ENCODE results near the gene TMCC3.

Gene TMCC3

GRCh38 chr12:94623161-94623920 is 27.0 kb downstream of the TMCC3 start:
- no peak for TF ChIP-seq FOXP2 (optimal IDR thresholded peaks at IDR 0.05; ENCODE audit: borderline replicate concordance, extremely low read depth, extremely low read length, insufficient read depth)
- TF ChIP-seq TAF1 (IDR thresholded peaks at IDR 0.05; ENCODE audit: borderline replicate concordance, insufficient read depth, low read length) = no peak
- no peak for TF ChIP-seq SIN3A (IDR thresholded peaks at IDR 0.05; ENCODE audit: borderline replicate concordance, insufficient read depth, low read length)
- no peak for TF ChIP-seq POLR2AphosphoS5 (IDR thresholded peaks at IDR 0.05; ENCODE audit: low read depth, low read length)
- TF ChIP-seq REST (IDR thresholded peaks at IDR 0.05; ENCODE audit: insufficient read depth in 1 of 2, low read depth in 2 of 2, low read length in 2 of 2) = no peak

DNA sequence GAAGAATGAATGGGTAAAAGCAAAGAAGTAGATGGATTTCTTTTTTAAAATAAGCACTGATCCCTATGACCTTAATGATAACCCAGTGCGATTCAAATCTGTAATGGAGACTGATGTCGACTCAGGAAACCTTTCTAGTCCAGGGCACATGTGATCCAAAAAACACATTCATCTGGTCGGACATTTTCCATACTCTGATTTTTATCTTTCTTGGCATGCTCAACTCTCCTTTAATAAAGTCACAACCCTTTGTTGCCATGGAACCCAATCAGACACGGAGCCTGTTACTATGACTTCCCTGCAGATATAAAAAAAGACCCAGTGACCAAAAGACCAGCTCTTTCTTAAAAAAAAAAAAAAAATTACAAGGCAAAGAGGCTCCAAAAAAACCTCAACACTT is 27.9 kb downstream of the TMCC3 start:
- TF ChIP-seq FOXP2 (optimal IDR thresholded peaks at IDR 0.05; ENCODE audit: borderline replicate concordance, extremely low read depth, extremely low read length, insufficient read depth) (no peak), REST (IDR thresholded peaks at IDR 0.05; ENCODE audit: insufficient read depth in 1 of 2, low read depth in 2 of 2, low read length in 2 of 2) (no peak), SIN3A (IDR thresholded peaks at IDR 0.05; ENCODE audit: borderline replicate concordance, insufficient read depth, low read length) (no peak), TAF1 (IDR thresholded peaks at IDR 0.05; ENCODE audit: borderline replicate concordance, insufficient read depth, low read length) (no peak), POLR2AphosphoS5 (IDR thresholded peaks at IDR 0.05; ENCODE audit: low read depth, low read length) (no peak)

- no peak for TF ChIP-seq POLR2AphosphoS5 (IDR thresholded peaks at IDR 0.05; ENCODE audit: low read depth, low read length)
- no peak for TF ChIP-seq REST (IDR thresholded peaks at IDR 0.05; ENCODE audit: insufficient read depth in 1 of 2, low read depth in 2 of 2, low read length in 2 of 2)
- no peak for TF ChIP-seq FOXP2 (optimal IDR thresholded peaks at IDR 0.05; ENCODE audit: borderline replicate concordance, extremely low read depth, extremely low read length, insufficient read depth)
- no peak for TF ChIP-seq SIN3A (IDR thresholded peaks at IDR 0.05; ENCODE audit: borderline replicate concordance, insufficient read depth, low read length)
- TF ChIP-seq TAF1 (IDR thresholded peaks at IDR 0.05; ENCODE audit: borderline replicate concordance, insufficient read depth, low read length) = no peak
These were observed 28.5 kb downstream of the TMCC3 start for GRCh38 chr12:94621662-94622359.

DNA sequence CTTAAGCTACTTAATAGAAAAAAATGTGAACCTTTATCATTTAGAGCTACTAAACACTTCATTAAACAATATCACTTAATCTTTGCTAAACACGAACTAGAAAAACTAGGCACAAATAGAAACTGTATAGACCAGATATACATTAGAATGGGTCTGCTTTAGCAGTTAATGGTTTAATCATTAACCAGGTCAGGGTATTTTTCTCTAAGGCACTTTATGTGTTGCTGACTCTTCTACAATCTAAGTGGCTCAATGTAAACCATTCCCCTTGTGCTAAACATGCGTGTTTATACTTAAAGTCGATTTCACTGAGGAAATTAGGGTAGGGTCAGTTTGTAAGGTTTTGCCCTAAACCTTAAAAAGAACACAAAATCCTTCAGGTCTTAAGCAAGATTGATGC is 29.7 kb downstream of the TMCC3 start:
- TF ChIP-seq SIN3A (IDR thresholded peaks at IDR 0.05; ENCODE audit: borderline replicate concordance, insufficient read depth, low read length) (no peak), TAF1 (IDR thresholded peaks at IDR 0.05; ENCODE audit: borderline replicate concordance, insufficient read depth, low read length) (no peak), POLR2AphosphoS5 (IDR thresholded peaks at IDR 0.05; ENCODE audit: low read depth, low read length) (no peak), FOXP2 (optimal IDR thresholded peaks at IDR 0.05; ENCODE audit: borderline replicate concordance, extremely low read depth, extremely low read length, insufficient read depth) (no peak), REST (IDR thresholded peaks at IDR 0.05; ENCODE audit: insufficient read depth in 1 of 2, low read depth in 2 of 2, low read length in 2 of 2) (no peak)

Data from PFSK-1 (cell line).